NCI-H460 (cell line): ENCODE measurements around the gene MFSD6. TPM values are rescaled to one million over a fixed set of nuclear protein-coding genes. Genes with fewer than 3 reads are reported as not detected.

Source experiments
- DNase-seq: peaks from one replicate; pipeline ENCODE4 v3.0.0-alpha.2; 2016; ENCODE audit warnings: low read depth; ENCODE audit errors: extremely low read depth
- total RNA-seq: library from RNA; depleted of rRNA; stranded (reverse); fragments of >200 nt; shearing (Covaris generic); gene quantifications from 2 replicates; pipeline ENCODE4 v1.2.3, GENCODE V29; 2014

MFSD6 gene
- total RNA-seq, 1 experiment from 2014 or later = 28.4 TPM

DNA sequence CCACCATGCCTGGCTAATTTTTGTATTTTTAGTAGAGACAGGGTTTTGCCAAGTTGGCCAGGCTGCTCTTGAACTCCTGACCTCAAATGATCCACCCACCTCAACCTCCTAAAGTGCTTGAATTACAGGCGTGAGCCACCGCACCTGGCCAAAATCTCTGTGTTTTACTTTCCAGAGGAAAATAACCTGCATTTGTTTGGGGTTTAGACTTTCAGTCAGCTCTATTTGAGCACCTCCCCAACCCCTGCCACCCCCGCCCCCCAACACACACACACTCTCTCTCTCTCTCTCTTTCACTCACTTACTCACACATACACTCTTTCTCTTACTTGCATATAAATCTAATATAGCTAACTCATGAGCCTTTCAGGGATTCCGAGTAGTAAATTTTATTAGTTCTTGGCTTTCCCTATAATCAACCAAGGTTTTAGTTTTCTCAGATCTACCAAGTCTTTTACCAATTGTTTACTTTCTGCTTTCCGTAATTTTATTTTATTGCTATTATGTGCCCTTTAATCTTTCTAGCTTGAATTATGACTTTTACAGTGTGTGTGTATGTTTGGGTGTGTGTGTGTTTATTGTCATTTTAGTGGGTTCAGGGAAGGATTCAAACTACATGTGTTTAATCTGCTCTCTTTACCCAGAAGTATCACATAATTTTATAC is 24.5 kb downstream of the MFSD6 start:
- DNase-seq = no peak

DNA sequence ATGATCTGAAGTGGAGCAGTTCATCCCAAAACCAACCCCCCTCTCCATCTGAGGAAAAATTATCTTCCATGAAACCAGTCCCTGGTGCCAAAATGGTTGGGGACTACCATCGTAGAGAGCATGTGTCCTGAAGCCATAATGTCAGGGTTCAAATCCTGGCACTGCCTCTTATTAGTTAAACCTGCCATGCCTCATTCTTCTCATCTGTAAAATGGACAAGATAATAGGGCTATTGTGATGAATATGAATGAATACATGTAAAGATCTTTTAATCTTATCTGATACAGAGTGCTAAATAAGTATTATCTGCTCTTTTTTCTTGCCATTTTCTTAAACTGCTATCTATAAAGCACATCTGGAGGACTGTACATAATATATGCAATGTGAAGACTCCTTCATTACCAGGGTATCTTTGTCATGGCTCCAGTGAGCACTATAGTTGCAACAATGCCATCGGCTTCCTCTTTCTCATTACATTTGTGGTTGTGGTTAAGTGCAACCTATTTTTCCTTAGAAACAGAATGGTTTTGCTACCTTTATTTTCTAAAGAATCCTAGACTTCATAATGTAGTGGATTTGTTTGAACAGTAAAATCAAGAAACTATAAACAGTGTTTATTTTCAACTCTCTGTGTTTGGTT is 27.0 kb downstream of the MFSD6 start:
- no peak for DNase-seq

DNA sequence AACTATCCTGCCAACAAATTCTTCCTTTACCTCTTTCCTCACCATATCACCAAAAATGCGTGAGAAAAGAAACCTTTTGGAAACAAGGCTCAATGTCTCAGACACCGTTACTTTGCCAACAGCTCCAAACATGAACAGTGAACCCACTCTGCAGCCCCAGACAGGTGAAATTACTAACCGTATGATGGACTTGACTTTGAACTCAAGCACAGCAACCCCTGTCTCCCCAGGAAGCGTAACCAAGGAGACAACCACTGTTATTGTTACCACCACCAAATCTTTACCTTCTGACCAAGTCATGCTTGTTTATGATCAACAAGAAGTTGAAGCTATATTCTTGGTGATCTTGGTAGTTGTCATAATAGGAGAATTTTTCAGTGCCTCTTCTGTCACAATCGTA is 28.4 kb downstream of the MFSD6 start:
- no peak for DNase-seq

DNA sequence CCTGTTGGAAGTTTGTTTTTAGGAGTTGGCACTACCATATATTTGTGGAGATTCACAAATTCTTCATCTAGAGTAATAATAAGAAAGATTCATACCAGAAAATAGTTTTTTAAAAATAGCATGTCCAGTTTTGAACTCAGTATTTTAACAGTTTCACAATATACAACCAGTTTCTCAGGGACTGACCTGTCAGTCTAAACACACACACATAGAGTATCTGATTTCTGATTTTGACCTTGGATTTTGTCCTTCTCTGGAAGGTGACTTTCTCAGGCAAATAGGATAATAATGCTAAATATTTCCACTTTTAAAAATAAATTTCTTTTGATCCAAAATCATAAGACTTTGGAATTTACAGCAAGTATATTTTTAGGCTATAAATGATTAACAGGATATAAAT is 32.0 kb downstream of the MFSD6 start:
- DNase-seq = no peak

DNA sequence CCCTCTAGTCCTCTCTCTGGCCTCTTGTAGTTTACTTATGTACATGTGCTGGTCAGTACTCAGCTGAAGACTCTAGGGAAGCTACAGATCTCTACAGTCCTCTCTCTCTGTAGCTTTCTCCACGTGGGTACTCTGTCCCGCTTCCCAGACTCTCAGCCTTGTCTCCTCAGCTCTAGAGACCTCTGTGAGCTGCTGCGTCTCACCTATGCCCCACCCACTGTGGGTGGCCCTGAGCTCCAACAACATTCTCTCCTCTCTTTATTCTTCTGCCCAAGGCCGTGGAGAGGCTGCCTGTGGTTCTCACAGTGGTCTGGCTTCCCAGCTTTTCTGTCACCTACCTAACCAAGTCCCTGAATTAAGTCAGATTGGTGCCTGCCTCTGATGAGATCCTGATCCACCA is 33.4 kb downstream of the MFSD6 start:
- DNase-seq = no peak

DNA sequence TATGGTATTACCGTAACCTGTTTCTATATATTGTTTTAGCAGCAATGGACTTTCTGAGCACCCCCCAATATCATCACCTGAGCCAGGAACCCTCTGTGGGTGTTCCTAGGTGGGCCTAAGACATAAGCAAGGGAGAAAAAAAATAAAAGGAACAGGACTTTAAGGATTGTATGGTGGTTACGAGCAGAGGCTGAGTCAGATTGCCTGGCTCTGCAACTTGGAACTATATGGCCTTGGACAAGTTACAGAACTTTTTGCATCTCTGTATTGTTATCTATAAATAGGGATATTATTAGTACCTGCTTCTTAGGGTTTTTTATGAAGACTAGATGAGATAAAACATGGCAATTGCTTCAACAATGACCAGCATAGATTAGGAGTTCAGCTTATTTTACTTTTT is 34.9 kb downstream of the MFSD6 start:
- no peak for DNase-seq

DNA sequence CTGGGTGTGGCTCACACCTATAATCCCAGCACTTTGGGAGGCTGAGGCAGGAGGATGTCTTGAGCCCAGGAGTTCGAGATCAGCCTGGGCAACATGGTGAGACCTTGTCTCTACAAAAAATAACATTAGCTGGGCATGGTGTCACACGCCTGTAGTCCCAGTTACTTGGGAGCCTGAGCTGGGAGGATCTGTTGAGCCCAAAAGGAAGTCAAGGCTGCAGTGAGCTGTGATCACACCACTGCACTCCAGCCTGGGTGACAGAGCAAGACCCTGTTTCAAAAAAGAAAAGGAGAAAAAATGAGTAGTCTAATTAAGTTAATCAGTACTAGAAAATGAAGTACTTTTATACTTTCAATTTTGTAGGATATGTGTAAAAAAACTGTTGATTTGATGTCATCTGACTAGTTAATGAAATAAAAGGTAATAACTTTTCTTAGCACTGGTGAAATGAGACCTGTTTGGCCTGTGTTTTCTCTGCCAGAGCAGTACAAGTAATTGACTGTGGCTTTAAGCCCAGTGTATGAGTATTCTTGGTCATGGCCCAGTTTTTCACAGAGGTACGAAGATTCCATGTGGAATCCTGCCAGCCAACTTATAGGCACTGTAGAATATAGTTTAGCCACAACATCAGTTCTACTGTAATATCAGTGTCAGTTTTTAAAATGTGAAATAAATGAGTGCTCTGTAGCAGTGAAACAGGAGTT is 35.8 kb downstream of the MFSD6 start:
- no peak for DNase-seq

DNA sequence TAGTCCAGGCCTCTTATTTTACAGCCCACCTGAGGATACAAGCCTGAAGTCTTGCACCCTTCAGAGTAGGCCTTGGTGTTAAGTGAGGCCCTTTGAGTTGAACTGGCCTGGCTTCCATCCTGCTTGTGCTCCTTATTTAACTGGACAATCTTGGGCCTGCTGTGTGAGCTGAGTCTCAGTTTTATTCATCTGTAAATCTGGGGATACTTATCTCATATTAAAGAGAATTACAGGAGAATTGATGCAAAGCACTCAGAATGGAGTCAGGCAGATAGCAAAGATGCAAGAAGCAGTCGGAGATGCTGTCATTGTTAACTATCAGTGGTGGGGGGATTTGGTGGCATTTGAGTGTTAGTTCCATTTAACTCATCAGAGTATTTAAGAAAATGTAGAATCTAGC is 36.8 kb downstream of the MFSD6 start:
- no peak for DNase-seq

DNA sequence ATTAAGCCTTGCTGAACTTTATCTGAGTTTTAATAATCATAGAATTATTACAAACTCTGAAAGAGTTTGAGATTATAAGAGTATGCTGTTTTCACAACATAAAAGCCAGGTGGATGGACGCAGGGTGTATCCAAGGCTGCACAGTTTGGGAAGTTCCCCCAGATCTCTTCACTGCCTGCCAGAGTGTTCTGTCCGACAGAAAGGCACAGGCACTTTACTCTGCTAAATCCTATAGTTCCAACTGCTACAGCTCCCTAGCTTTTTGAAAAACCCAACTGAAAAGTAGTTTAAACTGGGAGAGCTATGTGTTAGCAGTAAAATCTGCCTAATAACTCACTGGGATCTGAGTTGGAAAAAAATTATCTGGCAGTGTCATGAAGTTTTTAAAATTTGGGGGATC is 38.0 kb downstream of the MFSD6 start:
- no peak for DNase-seq

DNA sequence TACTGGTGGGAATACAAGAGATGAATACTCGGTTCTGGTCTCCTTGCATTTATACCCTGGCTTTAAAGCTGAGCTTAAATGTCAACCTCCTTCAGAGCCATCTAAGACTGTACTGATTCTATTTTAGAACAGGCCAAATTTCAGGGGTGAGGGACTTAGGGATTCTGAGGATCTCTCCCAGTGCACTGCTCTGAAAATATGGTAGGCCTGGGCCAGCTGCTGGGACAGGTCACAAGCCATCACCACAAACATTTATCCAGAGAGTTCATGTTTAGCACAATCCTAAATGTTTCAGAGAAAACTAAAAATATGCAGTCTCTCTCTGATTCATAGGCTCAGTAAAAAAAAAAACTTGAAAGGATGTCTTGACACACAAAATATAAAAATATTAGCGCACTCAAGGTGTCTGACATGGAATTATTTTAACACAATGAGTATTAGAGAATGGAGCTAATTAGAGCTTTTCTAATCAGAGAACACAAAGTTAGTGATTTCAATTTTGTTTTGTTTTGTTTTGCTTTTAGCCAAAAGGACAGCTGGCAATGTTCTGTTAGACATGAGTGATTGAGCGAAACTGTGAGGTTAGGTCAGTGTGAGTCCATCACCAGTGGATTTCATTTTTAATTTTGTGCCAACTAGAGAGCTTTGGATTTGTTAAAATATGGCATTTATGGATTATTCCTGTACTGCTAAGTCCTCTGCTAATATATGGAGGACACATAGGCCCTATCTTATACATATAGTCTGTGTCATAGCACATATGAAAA is 38.8 kb downstream of the MFSD6 start:
- no peak for DNase-seq

DNA sequence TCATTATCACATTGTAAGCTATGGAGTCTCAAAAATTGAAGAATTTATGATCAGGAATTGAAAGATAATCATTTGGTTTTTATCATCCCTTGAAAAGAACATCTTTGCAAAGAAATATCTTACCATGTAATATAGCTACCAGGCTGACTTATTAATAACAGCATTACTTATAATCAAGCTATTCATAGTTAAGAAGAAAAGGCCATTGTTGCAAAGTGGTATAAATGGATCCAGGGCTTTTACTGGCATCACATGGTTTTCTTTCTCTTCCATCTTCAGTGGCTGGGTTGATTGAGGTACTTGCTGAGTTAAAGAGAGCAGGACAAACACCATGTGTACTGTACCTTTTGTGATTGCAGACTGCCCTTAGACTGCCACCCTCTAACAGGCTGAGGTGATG is 39.6 kb downstream of the MFSD6 start:
- DNase-seq = no peak

DNA sequence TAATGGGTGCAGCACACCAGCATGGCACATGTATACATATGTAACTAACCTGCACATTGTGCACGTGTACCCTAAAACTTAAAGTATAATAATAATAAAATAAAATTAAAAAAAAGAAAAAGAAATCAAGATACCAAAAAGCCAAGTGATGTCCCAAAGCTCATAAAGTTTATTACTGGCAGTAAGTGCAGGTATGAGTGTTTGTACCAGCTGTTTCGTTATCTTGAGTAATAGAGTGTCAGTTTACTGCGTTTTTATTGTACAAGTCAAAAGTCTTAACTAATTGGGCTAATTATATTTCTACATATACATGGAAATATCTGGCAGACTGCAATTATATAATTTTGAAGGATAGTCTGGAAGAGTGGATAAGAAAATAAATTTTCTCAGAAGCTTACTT is 41.8 kb downstream of the MFSD6 start:
- DNase-seq = no peak

DNA sequence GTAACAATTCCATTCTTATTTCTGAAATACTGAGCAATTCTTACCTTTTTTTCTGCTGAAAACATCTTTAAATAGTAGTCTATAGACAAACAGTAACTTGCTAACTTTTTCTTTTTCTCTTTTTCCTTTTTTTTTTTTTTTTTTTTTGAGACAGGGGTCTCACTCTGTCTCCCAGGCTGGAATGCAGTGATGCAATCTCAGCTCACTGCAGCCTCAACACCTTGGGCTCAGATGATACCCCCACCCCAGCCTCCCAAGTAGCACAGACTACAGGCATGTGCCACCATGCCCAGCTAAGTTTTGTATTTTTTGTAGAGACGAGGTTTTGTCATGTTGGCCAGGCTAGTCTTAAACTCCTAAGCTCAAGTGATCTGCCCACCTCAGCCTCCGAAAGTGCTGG is 42.2 kb downstream of the MFSD6 start:
- DNase-seq = no peak

DNA sequence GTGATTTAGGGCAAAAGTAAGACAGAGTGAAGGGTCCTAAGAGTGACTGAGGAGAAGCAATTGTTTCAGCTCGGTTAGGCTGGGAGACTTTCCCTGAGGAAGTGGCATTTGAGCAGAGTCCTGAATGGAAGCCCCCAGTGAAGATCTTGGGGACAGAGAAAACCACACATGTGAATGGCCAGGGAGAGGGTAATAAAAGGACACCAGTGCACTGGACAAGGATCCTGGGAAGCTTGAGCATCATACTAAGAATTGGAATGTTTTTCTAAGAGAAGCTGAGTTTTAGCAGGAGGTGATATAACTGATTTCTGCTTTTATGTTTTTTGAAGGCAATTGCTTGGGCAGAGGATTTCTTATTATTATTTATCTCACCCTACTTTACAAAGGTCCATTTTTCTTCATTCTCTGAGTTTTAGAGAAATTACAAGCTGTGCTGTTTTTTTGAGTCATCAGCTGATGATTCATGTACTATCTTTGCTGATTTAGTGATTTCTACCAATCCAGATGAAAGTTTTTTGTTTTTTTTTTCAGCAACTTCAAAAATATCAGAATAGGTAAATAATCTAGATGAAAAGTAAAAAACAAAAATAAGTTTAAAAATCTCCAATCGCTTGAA is 43.5 kb downstream of the MFSD6 start:
- DNase-seq = no peak

DNA sequence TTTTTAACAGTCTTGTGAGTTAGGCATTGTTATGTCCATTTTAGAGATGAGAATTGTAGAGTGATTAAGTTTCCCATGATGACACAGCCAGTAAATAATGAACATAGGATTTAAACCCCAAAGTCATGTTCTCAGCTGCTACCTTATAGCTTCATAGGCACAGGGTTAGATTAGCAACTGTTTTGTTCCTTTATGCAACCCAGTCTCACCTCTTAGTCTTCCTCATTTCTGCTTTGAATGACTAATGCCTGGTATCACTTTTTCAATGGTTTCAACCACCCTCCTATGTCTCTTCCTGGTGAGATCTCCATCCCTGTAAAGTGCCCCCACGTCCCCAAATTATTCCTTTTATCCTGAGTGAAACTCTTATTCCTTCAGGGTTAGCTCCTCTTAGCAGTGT is 44.3 kb downstream of the MFSD6 start:
- DNase-seq = no peak

DNA sequence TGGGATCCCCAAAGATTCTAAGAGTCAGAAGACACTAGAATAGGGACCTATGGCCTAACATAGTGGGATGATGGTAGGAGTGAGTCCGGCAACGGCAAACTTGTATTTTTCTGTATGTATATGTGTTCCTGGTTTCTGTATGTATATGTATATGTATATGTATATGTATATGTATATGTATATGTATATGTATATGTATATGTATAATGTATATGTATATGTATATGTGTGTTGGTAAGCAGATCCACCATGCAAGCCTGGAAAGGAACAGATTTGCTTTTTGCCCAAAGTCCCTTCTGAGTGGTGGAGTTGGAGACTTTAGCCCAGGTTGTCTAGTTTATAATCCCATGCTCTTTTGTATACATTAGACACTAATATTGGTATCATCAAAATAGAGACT is 46.6 kb downstream of the MFSD6 start:
- no peak for DNase-seq

DNA sequence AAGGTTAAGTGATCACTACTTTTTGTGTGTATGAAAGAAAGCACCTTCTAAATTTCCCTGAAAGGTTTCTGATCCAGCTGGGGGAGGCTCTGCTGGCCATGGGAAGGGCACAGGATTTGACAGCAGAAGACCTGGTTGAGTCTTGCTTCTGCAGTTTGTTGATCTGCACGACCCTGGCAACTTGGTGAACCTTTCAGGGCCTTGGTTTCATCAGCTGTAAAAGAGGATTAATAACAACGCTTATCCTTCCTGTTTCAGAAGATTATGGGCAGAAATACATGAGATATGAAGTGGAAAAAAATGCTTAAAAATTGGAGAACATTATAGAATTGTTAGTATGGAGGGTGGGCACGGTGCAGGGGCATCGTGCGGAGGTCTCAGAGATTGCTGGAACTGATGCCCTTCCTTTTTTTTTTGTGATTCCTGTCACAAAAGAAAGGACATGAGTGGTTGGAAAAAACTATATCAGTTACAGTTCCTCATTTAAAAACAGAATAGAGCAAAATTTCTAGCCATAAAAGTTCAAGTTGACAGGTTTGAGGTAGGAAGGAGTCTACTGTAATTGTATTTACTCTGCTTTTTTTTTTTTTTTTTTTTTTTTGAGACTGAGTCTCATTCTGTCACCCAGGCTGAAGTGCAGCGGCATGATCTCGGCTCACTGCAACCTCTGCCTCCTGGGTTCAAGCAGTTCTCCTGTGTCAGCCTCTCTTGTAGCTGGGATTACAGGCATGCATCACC is 47.4 kb downstream of the MFSD6 start:
- DNase-seq = no peak

DNA sequence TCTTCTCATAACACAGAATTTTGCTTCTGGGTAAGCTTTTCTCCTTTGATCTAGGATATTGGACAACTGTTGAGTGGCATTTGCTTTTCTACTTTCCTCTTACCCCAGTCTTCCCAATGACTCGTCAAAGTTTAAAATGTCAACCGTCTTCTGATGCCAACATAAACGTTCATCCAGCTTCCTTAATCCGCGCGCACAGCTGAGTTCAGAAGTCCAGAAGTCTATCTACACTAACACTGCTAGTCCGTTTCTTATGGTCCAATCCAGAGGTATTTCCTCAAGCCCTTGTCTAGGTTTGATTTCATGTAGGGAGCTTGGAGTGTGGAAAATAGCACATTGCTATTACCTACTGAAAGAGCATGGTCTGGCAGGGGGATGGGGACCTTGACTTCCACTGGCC is 48.7 kb downstream of the MFSD6 start:
- no peak for DNase-seq

DNA sequence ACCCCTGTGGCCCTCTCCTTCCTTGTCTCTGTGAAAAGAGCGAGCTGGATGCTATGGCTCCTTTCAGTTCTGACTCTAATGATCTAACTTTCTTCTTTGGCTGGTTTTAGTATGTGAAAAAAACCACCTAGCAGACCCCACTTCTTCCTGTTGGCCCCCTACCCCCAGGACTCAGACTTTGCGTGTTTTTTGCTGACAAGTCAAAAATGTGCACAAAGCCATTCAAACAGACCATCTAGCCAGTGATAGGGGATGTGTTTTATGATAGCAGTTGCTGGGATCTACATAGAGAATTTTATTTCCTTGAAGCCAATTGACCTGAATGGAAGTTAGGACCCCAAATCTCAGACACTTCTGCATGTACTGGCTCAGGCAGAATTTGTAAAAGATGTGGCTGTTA is 49.1 kb downstream of the MFSD6 start:
- DNase-seq = no peak

DNA sequence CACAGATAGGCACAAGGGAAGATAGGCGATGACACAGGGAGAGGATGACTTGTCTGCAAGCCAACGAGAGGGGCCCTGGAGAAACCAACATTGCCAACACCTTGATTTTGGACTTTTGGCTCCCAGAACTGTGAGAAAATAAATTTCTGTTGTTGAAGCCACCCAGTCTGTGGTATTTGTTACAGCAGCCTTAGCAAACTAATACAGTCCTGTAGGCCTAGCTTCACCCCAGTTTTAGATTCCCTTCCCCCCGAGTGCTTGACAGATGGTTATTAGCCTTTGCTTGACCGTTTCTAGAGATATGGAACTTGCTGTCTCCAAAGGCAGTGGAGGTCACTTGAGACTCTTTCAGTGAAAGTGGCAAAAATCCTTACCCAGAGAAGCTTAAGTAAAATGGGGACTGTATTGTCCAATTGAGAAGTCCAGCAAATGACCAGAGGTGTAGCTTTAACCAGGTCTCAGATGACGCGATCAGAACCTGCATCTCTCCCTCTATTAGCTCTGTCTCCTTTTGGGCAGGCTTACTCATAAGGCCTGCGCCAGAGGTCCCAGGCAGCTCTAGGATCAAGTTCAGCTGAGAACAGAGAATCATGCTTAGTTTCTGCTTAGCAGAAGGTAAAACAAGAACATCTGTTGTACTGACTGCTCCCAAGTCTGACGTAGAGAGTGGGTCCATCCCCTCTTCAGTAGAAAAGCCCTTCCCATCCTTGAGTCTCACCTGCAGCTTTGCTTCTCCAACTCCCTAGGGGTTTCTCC is 50.4 kb downstream of the MFSD6 start:
- DNase-seq = no peak
